ENCODE results near the gene MIPEP. TPM values are rescaled to one million over a fixed set of nuclear protein-coding genes. Genes with fewer than 3 reads are reported as not detected.
"Not testable (repeated sequence)": the region's sequence is repeated elsewhere in the genome, so short reads cannot be mapped to it uniquely, and the experiment has no call there.

The MIPEP gene
- total RNA-seq, 3 donors from 2014 or later = 17.3 to 27.0 (median 24.6) TPM

DNA sequence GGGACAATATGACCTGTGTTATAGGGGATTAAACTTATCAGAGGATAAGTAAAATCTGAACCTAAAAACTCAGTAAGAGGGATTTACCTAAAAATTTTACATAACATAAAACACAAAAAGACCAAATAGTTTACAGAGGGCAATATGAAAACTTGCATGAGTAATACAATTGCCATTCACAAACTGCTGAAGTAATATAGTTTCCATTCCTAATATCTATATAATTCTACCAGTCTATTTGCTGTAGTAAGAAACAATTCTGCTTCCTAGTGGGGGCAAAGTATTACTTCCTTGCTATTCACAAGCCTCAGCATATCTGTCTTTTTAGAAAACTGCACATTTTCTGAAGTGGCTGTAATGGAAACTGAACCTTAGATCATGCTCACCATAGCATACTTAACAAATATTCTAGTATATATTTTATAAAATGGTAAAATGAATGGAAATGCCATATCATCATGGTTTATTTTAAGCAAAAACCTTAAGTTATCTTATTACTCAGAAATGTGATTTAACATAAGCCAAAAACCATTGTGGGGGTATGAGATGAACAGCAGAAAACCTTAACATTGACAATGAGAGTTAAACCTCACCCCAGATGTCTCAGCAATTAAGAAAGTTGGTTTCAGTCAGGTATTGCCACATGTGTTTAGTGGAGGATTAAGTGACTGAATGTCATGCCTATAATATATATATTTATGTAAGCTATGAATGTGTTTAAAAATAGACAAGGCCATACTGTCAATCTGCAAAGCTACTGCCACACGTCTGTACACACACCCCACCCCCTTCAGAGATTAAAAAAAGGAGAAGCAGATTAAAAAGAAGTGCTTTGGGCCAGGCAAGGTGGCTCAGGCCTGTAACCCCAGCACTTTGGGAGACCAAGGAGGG is 136.8 kb downstream of the MIPEP start:
- H3K4me1 ChIP-seq (ENCODE audit: low read depth) = no peaks in the 10 kb centered on the region
- no peaks in the 10 kb centered on the region for H3K9me3 ChIP-seq
- TF ChIP-seq, protein P1, sequence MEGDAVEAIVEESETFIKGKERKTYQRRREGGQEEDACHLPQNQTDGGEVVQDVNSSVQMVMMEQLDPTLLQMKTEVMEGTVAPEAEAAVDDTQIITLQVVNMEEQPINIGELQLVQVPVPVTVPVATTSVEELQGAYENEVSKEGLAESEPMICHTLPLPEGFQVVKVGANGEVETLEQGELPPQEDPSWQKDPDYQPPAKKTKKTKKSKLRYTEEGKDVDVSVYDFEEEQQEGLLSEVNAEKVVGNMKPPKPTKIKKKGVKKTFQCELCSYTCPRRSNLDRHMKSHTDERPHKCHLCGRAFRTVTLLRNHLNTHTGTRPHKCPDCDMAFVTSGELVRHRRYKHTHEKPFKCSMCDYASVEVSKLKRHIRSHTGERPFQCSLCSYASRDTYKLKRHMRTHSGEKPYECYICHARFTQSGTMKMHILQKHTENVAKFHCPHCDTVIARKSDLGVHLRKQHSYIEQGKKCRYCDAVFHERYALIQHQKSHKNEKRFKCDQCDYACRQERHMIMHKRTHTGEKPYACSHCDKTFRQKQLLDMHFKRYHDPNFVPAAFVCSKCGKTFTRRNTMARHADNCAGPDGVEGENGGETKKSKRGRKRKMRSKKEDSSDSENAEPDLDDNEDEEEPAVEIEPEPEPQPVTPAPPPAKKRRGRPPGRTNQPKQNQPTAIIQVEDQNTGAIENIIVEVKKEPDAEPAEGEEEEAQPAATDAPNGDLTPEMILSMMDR (IDR thresholded peaks at IDR 0.05) = no peak
- H3K4me3 ChIP-seq = no peak overlapping the region
- ATAC-seq (no peak), DNase-seq (no peak)
- H3K36me3 ChIP-seq (ENCODE audit: low read depth) = no peaks in the 10 kb centered on the region
- intact Hi-C loops (cut with DNase I, micrococcal nuclease) = no loop called here

DNA sequence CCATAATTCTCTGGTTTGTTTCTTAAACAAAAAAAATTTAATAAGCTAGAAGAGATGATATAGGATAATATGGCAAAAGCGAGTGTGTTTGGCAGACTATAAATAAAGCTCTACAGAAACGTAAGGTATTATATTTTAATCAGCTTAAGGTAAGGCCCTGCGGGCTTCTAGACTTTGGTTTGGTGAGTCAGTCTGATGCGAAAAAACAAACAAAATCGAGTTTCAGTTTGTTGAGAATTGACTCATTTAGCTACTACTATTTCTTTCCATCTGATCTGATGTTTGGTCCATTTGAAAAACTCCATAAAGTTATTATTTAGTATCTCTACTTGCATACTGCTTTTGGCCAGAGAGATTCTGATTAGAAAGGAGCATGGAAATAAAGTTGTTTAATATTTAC is 138.0 kb downstream of the MIPEP start:
- no peak overlapping the region for H3K4me3 ChIP-seq
- TF ChIP-seq, protein P1 (IDR thresholded peaks at IDR 0.05) = no peak
- DNase-seq (no peak), ATAC-seq (no peak)
- H3K9me3 ChIP-seq = no peaks in the 10 kb centered on the region
- intact Hi-C loops (cut with DNase I, micrococcal nuclease) = no loop called here
- no peaks in the 10 kb centered on the region for H3K36me3 ChIP-seq (ENCODE audit: low read depth)
- no peaks in the 10 kb centered on the region for H3K4me1 ChIP-seq (ENCODE audit: low read depth)

DNA sequence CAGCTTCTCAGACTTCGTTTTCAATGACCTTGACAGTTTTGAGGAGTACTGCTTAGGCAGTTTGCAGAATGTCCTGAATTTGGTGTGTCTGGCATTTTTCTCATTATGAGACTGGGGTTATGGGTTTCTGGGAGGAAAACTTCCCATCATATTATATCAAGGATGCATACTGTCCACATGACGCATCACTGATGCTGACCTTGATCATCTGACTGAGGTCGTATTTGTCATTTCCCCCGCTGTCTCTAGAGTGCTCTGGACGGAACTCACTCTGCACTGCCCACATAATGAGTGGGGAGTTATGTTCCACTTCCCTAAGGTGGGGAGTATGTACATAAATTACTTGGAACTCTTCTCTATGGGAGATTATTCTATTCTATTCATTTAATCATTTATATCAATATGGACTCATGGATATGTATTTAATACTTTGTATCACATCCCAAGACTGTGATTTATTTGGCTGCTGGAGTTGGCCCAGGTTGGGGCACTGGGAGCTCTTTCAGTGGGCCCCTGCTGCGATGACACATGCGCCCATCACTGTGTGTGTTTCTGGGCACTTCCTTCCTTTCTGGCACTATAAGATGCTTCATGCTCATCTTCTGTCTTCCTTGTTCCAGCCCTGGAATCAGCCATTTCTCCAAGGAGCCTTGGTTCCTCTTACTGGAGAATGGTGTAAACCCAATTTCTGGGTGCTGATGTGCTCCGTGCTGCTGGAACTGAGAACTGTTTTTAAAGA is 138.6 kb downstream of the MIPEP start:
- Histone ChIP-seq H3K36me3 (ENCODE audit: low read depth) (no peaks in the 10 kb centered on the region), H3K4me3 (no peak overlapping the region), H3K9me3 (no peaks in the 10 kb centered on the region), H3K4me1 (ENCODE audit: low read depth) (no peaks in the 10 kb centered on the region)
- ATAC-seq (no peak), DNase-seq (no peak)
- intact Hi-C loops (cut with DNase I, micrococcal nuclease) = no loop called here
- TF ChIP-seq, protein P1 (IDR thresholded peaks at IDR 0.05) = no peak

DNA sequence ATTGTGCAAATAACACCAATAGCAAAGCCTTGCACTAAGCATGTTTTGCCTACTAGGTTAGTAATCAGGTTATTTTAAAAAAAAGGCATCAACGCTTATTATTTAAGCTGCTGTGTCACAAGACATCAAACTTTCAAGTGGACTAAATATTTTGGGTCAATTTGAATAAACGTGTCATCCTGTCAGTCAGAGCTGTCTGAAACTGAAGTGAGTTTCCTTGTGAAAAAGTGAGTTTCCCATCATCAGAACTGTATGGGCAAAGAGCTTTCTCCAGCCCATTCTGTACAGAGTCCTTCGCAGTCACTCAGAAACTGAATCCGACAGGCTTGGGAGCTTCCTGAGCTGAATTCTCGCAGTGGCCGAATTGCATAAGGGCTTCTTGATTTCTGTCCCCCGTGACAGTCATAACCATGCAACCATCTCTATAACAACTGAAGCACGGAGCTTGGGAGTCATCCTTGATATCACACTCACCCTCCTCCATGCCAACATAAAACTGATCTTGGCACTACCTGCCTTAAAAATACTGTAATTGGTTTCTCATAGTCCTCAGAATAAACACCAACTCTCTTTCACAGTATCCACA is 139.8 kb downstream of the MIPEP start:
- Histone ChIP-seq H3K4me1 (ENCODE audit: low read depth) (no peaks in the 10 kb centered on the region), H3K9me3 (no peaks in the 10 kb centered on the region), H3K4me3 (no peak overlapping the region), H3K36me3 (ENCODE audit: low read depth) (no peaks in the 10 kb centered on the region)
- no peak for ATAC-seq
- DNase-seq = no peak
- TF ChIP-seq, protein P1 (IDR thresholded peaks at IDR 0.05) = no peak
- intact Hi-C loops (cut with DNase I, micrococcal nuclease) = no loop called here

DNA sequence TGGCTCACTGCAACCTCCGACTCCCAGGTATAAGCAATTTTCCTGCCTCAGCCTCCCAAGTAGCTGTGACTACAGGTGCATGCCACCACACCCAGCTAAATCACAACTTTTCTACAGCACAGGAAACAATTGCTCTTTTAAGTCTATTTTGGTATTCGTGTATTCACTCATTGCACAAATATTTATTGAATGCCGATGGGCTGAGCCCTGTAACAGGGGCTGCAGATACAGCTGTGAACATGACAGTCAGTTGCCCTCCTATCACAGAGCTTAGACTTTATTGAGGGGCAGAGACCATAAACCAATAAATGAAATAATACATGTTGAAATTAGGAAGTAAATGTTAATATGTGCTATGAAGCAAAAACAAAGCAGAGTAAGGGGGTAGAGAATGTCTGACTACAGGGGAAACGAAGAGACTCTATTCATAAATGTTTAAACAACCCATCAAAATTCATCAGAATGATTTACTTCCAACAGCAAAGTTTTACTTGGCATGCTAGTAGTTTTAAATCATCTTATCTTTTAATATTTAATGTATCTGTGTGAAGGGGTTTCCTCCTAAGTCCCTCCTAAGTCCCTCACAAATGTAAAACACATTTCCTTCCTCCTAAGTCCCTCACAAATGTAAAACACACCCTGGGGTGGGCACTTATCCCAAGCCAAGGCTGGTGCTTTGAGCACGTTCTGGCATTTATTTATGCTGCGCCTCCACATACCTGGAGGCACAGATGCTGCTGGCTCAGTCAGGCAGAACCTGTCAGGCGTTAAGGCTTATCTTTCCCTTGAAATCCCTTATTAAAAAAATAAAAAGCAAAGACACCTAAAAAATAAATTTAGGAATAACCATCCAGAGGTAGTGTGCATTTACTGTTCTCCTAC is 140.8 kb downstream of the MIPEP start:
- H3K36me3 ChIP-seq (ENCODE audit: low read depth) = no peaks in the 10 kb centered on the region

DNA sequence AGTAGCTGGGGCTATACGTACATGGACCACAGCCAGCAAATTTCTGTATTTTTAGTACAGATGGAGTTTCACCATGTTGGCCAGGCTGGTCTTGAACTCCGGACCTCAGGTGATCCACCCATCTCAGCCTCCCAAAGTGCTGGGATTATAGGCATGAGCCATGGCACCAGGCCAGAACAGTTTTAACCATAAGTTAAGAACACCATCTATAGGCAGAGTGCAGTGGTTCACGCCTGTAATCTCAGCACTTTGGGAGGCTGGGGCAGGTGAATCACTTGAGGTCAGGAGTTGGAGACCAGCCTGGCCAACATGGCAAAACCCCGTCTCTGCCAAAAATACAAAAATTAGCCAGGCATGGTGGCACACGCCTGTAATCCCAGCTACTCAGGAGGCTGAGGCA is 143.1 kb downstream of the MIPEP start:
- ATAC-seq = peak; percentile 70
- not testable (repeated sequence) for DNase-seq

More for the DNA sequence above, 140.8 kb downstream of the MIPEP start:
- DNase-seq (no peak), ATAC-seq (no peak)
- H3K4me1 ChIP-seq (ENCODE audit: low read depth) = no peaks in the 10 kb centered on the region
- TF ChIP-seq, protein P1 (IDR thresholded peaks at IDR 0.05) = no peak
- no peak overlapping the region for H3K4me3 ChIP-seq
- H3K9me3 ChIP-seq = no peaks in the 10 kb centered on the region
- intact Hi-C loops (cut with DNase I, micrococcal nuclease) = no loop called here

More for the DNA sequence above, 143.1 kb downstream of the MIPEP start:
- H3K4me1 ChIP-seq (ENCODE audit: low read depth); intact Hi-C loops (cut with DNase I, micrococcal nuclease); H3K4me3 ChIP-seq; H3K36me3 ChIP-seq (ENCODE audit: low read depth); H3K9me3 ChIP-seq: not testable (repeated sequence)
